K562 (cell line): ENCODE measurements around the gene ZNF74. TPM values are rescaled to one million over a fixed set of nuclear protein-coding genes. Genes with fewer than 3 reads are reported as not detected.

Source experiments
- CREB1 ChIP-seq, 2 experiments: sonication (generic) in 1 of 2; formaldehyde crosslinking in 1 of 2; IDR thresholded peaks; 2 replicates each; pipeline versions ENCODE4 v1.6.1 to v1.8.0; 2012 to 2022; ENCODE audit warnings: inconsistent platforms in 1 of 2, mild to moderate bottlenecking in 1 of 2, missing genetic modification reagents in 1 of 2, moderate library complexity in 1 of 2
- CSDE1 ChIP-seq, 2 experiments: fragments of 450-650 bp; IDR thresholded peaks; 2 replicates each; pipeline ENCODE4 v1.6.1; 2016; ENCODE audit warnings: mild to moderate bottlenecking in 1 of 2
- ELF2 ChIP-seq: fragments of 250-450 bp; sonication (Bioruptor Pico); IDR thresholded peaks from 2 replicates; pipeline ENCODE4 v1.5.0; 2021; ENCODE audit warnings: mild to moderate bottlenecking
- FOXP1 ChIP-seq: sonication (generic); formaldehyde crosslinking; IDR thresholded peaks from 2 replicates; pipeline ENCODE4 v1.8.0; 2022; ENCODE audit warnings: mild to moderate bottlenecking, missing genetic modification reagents
- ILF3 ChIP-seq: fragments of 450-650 bp; IDR thresholded peaks from 2 replicates; pipeline ENCODE4 v1.6.1; 2018; ENCODE audit warnings: antibody characterized with exemption, mild to moderate bottlenecking, moderate library complexity, borderline replicate concordance
- JUNB ChIP-seq: fragments of 450-650 bp; formaldehyde crosslinking; conservative IDR thresholded peaks from 2 replicates; pipeline ENCODE4 v1.4.0; 2020; ENCODE audit warnings: mild to moderate bottlenecking
- NFIC ChIP-seq: fragments of 450-650 bp; IDR thresholded peaks from 2 replicates; pipeline ENCODE4 v1.6.1; 2017; ENCODE audit warnings: mild to moderate bottlenecking, inconsistent platforms
- RBM22 ChIP-seq: fragments of 200-400 bp; formaldehyde crosslinking; IDR thresholded peaks from 2 replicates; pipeline ENCODE4 v1.6.1; 2018; ENCODE audit warnings: low read length, low read depth; ENCODE audit not compliant: poor library complexity, severe bottlenecking
- RHOXF2B ChIP-seq: fragments of 250-450 bp; sonication (Bioruptor Pico); conservative IDR thresholded peaks from 2 replicates; pipeline ENCODE4 v1.5.1; 2021
- YBX1 ChIP-seq: fragments of 450-650 bp; IDR thresholded peaks from 2 replicates; pipeline ENCODE4 v1.7.1; 2016; ENCODE audit warnings: mild to moderate bottlenecking
- ZFP30 ChIP-seq: fragments of 250-450 bp; sonication (Bioruptor Pico); IDR thresholded peaks from 2 replicates; pipeline ENCODE4 v1.8.0; 2022; ENCODE audit warnings: moderate library complexity, mild to moderate bottlenecking, inconsistent platforms, borderline replicate concordance
- ZFX ChIP-seq: sonication (generic); formaldehyde crosslinking; IDR thresholded peaks from 2 replicates; pipeline ENCODE4 v1.8.0; 2022; ENCODE audit warnings: mild to moderate bottlenecking, missing genetic modification reagents, moderate library complexity
- ZNF347 ChIP-seq: fragments of 450-650 bp; formaldehyde crosslinking; IDR thresholded peaks from 2 replicates; pipeline ENCODE4 v1.4.0; 2020; ENCODE audit warnings: low read depth, mild to moderate bottlenecking, moderate library complexity
- ZNF551 ChIP-seq: fragments of 250-450 bp; sonication (Bioruptor Pico); IDR thresholded peaks from 2 replicates; pipeline ENCODE4 v1.5.0; 2021; ENCODE audit warnings: mild to moderate bottlenecking, moderate library complexity
- ZNF707 ChIP-seq: fragments of 250-450 bp; sonication (Bioruptor Pico); conservative IDR thresholded peaks from 2 replicates; pipeline ENCODE4 v1.8.0; 2022; ENCODE audit warnings: inconsistent platforms, mild to moderate bottlenecking, moderate library complexity
- polyA plus RNA-seq, 8 experiments: library from polyadenylated mRNA; depleted of rRNA in 4 of 8; stranded (reverse) in 5 of 8; unstranded in 3 of 8; fragments of >200 nt; fragmentation: Nextera tagmentation in 2 of 8; fragmentation: Illumina TruSeq in 1 of 8; extraction: Ambion mirVana in 2 of 8; extraction: Trizol in 1 of 8; gene quantifications; 2 replicates each; pipeline versions ENCODE4 v1.2.1 to v1.2.3, GENCODE V29; 2011 to 2014; ENCODE audit warnings: inconsistent platforms in 1 of 8, missing spikeins in 1 of 8
- total RNA-seq, 7 experiments: library from RNA; depleted of rRNA in 6 of 7; stranded (reverse); fragments of >200 nt in 6 of 7; fragmentation: Illumina TruSeq in 2 of 7; extraction: Trizol in 2 of 7; gene quantifications; 2 replicates each; pipeline versions ENCODE4 v1.2.1 to v1.2.3, GENCODE V29; 2011 to 2021; ENCODE audit warnings: low replicate concordance in 1 of 7
- TF ChIP-seq, protein P1 (sequence below): fragments of 450-650 bp; IDR thresholded peaks from 2 replicates; pipeline ENCODE4 v1.7.0; 2016; ENCODE audit warnings: borderline replicate concordance
- TF ChIP-seq, protein P2 (sequence below), 3 experiments: fragments of 200-800 bp in 1 of 3; sonication (Bioruptor generic) in 1 of 3; sonication (generic) in 1 of 3; formaldehyde crosslinking in 1 of 3; IDR thresholded peaks; 2 replicates each; pipeline versions ENCODE4 v1.6.1 to v1.8.0; 2016 to 2022; ENCODE audit warnings: mild to moderate bottlenecking in 2 of 3, missing compliant biosample characterization in 2 of 3, missing genetic modification characterization in 2 of 3, missing genetic modification reagents in 1 of 3
- TF ChIP-seq, protein P3 (sequence below): sonication (generic); formaldehyde crosslinking; IDR thresholded peaks from 2 replicates; pipeline ENCODE4 v1.8.1; 2023; ENCODE audit warnings: mild to moderate bottlenecking, missing genetic modification reagents
- TF ChIP-seq, protein P4 (sequence below): sonication (generic); formaldehyde crosslinking; IDR thresholded peaks from 2 replicates; pipeline ENCODE4 v1.8.0; 2022; ENCODE audit warnings: missing genetic modification reagents, mild to moderate bottlenecking, borderline replicate concordance
- TF ChIP-seq, protein P5 (sequence below): sonication (generic); formaldehyde crosslinking; IDR thresholded peaks from 2 replicates; pipeline ENCODE4 v1.8.1; 2022; ENCODE audit warnings: missing genetic modification reagents

The ZNF74 gene
- total and polyA plus RNA-seq, 9 of the 15 experiments (the other 6 are each of a cell fraction or from before 2014, with no cell fraction given) = 2.4 to 53.5 (median 31.5) TPM

DNA sequence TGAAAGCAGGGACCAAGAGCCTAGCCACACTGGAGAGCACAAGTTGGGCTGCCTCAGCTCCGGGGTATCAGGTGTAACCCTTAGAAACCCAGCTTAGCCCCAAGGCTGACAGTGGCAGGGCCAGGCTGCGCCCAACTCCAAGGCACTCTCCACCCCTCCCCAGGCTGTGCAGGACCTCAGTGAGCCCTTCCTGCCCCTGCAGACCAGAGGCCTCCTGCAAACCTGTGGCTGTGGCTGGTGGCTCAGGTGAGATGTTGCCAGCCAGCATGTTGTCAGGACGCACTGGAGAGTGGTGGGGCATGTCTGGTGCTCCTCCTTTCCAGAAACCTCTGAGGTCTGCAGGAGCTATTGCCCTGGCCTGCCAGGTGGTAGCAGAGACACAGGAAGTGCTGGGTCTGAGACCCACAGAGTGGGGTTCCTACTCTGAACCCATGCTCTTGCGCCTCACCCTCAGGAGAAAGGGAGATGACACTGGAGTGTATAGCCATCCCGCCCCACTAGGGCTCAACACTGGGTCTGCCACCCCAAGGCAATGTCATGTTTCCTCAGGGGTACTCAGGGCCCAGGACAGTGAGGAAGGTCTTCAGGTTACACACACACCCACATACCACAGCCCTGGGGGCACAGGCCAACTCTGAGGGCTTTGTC, 46.1 kb downstream of the ZNF74 start (continued):
- TF ChIP-seq, protein P1, sequence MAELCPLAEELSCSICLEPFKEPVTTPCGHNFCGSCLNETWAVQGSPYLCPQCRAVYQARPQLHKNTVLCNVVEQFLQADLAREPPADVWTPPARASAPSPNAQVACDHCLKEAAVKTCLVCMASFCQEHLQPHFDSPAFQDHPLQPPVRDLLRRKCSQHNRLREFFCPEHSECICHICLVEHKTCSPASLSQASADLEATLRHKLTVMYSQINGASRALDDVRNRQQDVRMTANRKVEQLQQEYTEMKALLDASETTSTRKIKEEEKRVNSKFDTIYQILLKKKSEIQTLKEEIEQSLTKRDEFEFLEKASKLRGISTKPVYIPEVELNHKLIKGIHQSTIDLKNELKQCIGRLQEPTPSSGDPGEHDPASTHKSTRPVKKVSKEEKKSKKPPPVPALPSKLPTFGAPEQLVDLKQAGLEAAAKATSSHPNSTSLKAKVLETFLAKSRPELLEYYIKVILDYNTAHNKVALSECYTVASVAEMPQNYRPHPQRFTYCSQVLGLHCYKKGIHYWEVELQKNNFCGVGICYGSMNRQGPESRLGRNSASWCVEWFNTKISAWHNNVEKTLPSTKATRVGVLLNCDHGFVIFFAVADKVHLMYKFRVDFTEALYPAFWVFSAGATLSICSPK = no peak
- TF ChIP-seq YBX1 (no peak), ELF2 (CRISPR knock-in tag) (no peak), ILF3 (no peak), RBM22 (no peak), FOXP1 (CRISPR knock-in tag) (peak; percentile 82; the same call in 1 of the 2 replicates), CREB1 (IDR thresholded peaks at IDR 0.05) (no peak), CREB1 (CRISPR knock-in tag; IDR thresholded peaks at IDR 0.05) (no peak), NFIC (no peak), ZNF707 (CRISPR knock-in tag) (no peak), ZNF551 (no peak), RHOXF2B (CRISPR knock-in tag) (0 out of 2 replicates have a peak, but pooled peaks have one; percentile 54), JUNB (CRISPR knock-in tag) (no peak), ZFP30 (peak; percentile 71; the same call in 1 of the 2 replicates), CSDE1 (IDR thresholded peaks at IDR 0.05) (no peak), ZNF347 (no peak), ZFX (no peak)
- TF ChIP-seq, protein P2, sequence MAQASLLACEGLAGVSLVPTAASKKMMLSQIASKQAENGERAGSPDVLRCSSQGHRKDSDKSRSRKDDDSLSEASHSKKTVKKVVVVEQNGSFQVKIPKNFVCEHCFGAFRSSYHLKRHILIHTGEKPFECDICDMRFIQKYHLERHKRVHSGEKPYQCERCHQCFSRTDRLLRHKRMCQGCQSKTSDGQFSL (CRISPR knock-in tag; IDR thresholded peaks at IDR 0.05) = no peak
- TF ChIP-seq, protein P2 (tag; IDR thresholded peaks at IDR 0.05) = no peak
- TF ChIP-seq, protein P3, sequence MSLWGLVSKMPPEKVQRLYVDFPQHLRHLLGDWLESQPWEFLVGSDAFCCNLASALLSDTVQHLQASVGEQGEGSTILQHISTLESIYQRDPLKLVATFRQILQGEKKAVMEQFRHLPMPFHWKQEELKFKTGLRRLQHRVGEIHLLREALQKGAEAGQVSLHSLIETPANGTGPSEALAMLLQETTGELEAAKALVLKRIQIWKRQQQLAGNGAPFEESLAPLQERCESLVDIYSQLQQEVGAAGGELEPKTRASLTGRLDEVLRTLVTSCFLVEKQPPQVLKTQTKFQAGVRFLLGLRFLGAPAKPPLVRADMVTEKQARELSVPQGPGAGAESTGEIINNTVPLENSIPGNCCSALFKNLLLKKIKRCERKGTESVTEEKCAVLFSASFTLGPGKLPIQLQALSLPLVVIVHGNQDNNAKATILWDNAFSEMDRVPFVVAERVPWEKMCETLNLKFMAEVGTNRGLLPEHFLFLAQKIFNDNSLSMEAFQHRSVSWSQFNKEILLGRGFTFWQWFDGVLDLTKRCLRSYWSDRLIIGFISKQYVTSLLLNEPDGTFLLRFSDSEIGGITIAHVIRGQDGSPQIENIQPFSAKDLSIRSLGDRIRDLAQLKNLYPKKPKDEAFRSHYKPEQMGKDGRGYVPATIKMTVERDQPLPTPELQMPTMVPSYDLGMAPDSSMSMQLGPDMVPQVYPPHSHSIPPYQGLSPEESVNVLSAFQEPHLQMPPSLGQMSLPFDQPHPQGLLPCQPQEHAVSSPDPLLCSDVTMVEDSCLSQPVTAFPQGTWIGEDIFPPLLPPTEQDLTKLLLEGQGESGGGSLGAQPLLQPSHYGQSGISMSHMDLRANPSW (CRISPR knock-in tag) = no peak
- TF ChIP-seq, protein P4, sequence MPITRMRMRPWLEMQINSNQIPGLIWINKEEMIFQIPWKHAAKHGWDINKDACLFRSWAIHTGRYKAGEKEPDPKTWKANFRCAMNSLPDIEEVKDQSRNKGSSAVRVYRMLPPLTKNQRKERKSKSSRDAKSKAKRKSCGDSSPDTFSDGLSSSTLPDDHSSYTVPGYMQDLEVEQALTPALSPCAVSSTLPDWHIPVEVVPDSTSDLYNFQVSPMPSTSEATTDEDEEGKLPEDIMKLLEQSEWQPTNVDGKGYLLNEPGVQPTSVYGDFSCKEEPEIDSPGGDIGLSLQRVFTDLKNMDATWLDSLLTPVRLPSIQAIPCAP (CRISPR knock-in tag) = no peak
- TF ChIP-seq, protein P5, sequence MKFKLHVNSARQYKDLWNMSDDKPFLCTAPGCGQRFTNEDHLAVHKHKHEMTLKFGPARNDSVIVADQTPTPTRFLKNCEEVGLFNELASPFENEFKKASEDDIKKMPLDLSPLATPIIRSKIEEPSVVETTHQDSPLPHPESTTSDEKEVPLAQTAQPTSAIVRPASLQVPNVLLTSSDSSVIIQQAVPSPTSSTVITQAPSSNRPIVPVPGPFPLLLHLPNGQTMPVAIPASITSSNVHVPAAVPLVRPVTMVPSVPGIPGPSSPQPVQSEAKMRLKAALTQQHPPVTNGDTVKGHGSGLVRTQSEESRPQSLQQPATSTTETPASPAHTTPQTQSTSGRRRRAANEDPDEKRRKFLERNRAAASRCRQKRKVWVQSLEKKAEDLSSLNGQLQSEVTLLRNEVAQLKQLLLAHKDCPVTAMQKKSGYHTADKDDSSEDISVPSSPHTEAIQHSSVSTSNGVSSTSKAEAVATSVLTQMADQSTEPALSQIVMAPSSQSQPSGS (CRISPR knock-in tag) = no peak
